NCI-H146 treated with DMSO at 0.1 percent for 48 hours (cell line): Measurements from ENCODE around the gene PPP2R5C.
"Not testable (repeated sequence)": the region's sequence is repeated elsewhere in the genome, so short reads cannot be mapped to it uniquely, and the experiment has no call there.

Experiments used
- DNase-seq: peaks from one replicate; lab custom pipeline; 2025; ENCODE audit not compliant: unreplicated experiment; lab: John Stamatoyannopoulos, UW

PPP2R5C gene

DNA sequence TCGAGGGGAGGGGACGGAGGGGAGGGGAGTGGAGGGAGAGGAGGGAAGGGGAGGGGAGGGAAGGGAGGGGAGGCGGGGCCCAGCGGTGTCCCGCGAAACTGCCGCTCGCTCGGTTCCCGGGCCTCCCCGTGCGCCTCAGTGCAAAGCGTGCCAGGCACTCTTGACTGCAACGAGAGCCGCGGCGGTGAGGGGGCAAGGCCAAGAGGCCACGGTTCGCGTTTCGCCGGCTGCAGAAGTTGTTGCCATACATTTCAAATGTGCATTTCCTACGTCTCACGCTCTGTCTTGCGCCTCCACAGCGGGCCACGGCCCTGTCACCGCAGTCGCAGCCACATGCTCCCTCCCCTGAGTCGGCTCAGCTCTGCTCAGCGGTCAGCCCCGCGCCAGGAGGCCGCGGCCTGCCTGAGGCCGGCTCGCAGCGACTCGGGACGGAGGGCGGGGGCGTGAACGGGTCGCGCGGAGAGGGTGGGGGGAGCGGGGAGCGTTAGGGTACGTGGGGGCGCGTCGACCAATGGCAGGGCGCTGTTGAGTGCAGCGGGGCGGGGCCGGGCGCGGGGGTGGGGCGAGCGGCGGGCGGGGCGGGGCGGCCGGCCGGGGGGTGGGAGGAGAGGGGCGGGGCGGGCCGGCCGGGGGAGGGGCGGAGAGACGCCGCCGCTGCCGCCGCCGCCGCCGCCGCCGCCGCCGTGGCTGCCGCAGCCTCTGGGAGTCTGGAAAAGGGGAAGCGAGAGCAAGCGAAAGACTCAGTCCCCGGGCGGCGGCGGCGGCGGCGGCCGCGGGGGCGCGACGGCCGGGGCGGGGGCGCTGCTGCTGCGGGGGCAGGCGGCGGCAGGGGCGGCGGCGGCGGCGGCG, at the start of gene PPP2R5C:
TSS of gene PPP2R5C (plus strand) at position 678 of the 849 bp plus-strand sequence. CDS start 185 bp downstream, outside the sequence.
- DNase-seq, result peak; percentile 34

DNA sequence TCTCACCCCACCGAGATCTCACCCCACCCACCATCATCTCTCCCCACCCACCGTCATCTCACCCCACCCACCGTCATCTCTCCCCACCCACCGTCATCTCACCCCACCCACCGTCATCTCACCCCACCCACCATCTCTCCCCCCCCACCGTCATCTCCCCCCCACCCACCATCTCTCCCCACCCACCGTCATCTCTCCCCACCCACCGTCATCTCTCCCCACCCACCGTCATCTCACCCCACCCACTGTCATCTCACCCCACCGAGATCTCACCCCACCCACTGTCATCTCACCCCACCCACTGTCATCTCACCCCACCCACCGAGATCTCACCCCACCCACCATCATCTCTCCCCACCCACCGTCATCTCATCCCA, 49.7 kb upstream of the PPP2R5C start:
- DNase-seq, result not testable (repeated sequence)

- DNase-seq, result not testable (repeated sequence)
Measured at GRCh38 chr14:101712341-101712740, 49.2 kb upstream of the PPP2R5C start.

GRCh38 chr14:101713091-101713490, 48.4 kb upstream of the PPP2R5C start:
- not testable (repeated sequence) for DNase-seq

DNA sequence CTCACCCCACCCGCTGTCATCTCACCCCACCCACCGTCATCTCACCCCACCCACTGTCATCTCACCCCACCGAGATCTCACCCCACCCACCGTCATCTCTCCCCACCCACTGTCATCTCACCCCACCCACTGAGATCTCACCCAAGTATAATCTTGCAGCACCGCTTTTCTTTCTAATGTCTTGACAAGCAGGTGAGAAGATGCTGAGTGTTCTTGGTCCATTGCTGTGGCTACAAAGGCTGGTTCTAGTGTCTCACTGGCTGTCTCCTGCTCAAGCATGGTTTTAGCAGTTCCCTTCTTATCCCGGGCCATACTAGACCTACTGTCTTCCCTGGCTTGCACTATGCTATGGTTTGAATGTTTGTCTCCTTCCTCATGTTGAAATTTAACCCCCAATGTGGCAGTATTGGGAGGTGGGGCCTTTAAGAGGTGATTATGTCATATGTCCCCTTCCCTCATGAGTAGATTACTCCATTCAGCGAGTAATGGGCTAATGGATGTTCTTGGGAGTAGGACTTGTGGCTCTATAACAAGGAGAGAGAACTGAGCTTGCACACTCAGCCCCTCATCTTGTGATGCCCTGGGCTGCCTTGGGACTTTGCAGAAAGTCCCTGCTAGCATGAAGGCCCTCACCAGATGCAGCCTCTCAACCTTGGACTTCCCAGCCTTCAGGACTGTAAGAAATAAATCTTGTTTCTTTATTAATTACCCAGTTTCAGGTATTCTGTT, 47.7 kb upstream of the PPP2R5C start:
- no peak for DNase-seq

GRCh38 chr14:101714394-101714793, 47.1 kb upstream of the PPP2R5C start:
- no peak for DNase-seq

GRCh38 chr14:101715210-101716076, 46.1 kb upstream of the PPP2R5C start:
- no peak for DNase-seq

DNA sequence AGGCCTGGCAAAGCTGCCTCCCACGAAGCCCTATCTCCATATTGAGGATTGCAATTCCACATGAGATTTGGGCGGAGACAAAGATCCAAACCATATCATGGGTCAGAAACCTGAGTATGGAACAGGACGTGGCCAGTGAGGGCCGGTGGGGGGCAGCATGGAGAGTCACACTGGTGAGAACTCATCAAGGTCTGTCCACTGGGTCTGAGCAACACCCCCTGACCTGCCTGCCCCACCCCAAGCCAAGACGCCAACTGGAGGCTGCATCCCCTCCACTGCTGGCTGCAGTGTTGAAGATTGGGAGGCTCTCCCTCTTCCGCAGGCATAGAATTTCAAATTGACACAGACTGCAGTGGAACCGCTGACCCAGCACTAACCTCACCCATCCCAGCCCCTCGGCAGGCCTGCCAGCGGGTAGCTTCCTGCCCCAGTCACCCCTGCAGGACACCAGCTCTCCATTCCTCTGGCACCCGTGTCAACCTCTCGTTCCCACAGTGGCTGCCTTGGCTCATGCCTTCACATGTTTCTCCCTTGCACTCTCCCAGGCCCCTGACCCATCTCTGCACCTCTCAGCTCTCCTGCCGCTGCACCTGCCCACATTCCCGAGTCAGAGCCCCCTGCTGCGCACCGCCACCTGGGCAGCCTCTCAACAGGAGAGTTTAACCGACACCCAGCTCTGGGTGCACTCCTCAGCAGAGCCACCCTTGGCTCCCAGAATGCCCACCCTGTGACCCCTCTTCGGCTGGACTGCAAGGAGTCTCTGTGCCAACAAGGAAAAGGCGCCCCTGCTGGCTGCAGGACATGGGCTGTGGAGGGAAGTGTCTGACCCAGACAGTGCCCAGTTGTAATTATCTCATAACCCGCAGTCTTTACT, 45.2 kb upstream of the PPP2R5C start:
- DNase-seq, result no peak

DNA sequence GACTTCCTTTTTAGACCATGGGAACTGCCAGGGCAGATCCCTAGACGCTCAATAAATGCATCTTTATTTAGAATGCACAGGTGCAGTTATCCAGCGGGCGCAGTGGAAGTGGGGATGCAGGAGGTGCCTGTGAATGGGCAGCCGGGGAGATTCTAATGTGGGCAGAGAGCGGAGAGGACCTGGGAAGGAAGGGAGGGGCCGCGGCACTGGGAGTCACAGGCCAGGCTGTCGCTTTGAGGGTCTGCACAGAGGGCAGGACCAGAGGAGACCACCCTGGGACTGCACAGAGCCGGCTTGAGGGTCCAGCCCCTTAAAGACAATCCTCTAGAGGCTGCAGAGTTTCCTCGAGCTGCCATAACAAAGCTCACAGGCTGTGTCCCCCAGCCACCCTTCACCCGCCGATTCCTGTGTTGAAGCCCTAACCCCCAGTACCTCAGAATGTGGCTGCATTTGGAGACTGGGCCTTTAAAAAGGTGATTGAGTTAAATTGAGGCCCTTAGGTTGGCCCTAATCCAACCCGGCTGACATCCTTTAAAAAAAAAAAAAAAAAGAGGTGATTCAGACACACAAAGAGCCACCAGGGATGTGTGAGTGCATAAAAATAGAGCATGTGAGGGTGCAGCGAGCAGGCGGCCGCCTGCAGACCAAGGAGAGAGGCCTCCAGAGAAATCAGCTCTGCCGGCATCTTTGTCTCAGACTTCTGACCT, 44.4 kb upstream of the PPP2R5C start:
- DNase-seq, result no peak

DNA sequence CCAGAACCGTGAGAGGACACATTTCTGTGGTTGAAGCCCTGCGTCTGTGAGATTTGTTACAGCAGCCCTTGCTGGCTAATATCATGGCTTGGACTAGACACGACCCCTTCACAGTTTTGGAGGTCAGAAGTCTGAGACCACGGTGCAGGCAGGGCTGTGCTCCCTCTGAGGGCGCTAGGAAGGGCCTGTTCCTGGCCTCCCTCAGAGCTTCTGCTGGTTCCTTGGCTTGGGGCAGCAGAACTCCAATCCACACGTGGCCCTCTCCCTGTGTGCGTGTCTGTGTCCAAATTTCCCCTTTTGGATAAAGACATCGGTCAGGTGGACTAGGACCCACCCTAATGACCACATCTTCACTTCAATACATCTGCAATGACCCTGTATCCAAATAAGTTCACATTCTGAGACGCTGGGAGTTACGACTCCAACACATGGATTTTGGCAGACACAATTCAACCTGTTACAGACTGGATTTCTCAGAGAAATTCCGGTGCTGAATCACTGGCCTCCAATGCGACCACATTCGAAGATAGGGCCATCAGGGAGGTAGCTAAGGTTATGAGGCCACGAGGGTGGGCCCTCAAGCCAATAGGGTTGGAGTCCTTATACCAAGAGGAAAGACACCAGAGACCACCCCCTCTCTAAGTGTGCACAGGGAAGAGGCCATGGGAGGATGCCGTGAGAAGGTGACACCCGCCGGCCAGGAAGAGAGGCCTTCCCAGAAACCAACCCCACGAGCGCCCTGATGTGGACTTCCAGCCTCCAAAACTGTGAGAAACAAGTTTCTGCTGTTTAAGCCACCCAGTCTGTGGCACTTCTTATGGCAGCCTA, 43.6 kb upstream of the PPP2R5C start:
- DNase-seq, result no peak

DNA sequence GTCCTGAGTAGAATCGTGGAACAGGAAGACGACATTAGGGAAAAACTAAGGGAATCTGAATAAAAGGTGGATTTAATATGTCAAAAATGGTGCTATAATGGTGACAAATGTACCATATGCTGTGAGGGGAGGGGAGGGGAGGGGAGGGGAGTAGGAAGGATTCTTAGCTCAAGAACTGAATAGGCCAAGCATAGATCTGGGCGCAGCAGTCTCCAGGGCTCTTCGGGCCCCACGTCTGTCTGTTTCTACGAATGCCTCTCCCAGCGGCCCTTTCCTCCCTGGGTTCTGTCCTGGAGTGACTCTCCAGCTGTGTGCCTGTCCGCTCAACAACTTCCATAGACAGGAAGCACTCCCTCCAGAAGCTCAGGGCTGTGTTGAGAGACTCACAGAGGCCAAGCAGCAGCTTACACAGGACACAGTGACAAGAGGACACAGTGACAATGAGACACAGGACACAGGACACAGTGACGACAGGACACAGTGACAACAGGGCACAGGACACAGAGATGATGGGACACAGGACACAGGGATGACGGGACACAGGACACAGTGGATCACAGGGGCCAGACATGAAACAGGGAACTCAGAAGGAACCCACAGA, 42.4 kb upstream of the PPP2R5C start:
- no peak for DNase-seq

- no peak for DNase-seq
Measured at GRCh38 chr14:101719708-101720107, 41.8 kb upstream of the PPP2R5C start.

GRCh38 chr14:101721111-101721510, 40.4 kb upstream of the PPP2R5C start:
- no peak for DNase-seq

DNA sequence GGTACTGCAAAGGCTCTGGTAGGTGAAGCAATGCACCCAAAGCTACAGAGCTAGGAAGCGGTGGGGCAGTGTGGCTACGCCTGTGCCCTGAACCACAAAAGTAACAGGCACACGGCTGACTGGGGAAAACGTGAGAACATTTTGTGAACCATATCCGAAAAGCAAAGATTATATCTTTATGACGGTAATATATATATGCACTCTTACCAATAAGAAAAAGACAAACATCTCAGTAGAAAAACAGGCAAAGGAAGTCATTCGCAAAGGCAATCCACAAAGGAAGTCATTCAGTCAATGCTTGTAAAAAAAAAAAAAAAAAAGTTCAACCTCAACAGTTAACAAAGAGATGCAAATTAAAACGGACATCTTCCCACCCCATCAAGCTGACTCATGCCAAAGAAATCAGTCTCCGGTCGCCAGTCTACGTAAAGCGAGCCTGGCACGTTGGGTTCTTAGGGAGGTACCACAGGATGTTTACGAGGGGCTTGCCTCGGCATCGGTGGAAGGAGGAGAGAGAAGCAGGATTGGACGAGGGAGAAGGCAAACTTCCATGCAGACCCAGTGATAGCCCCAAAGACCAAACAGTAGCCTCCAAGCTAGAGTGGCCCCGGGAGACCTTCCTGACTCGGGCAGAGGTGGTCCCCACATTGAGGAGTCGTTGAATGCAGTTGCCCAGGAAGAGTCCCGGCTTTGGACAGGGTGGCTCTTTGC, 39.4 kb upstream of the PPP2R5C start:
- DNase-seq, result no peak

- DNase-seq, result no peak
Measured at GRCh38 chr14:101723061-101723595, 38.4 kb upstream of the PPP2R5C start.

DNA sequence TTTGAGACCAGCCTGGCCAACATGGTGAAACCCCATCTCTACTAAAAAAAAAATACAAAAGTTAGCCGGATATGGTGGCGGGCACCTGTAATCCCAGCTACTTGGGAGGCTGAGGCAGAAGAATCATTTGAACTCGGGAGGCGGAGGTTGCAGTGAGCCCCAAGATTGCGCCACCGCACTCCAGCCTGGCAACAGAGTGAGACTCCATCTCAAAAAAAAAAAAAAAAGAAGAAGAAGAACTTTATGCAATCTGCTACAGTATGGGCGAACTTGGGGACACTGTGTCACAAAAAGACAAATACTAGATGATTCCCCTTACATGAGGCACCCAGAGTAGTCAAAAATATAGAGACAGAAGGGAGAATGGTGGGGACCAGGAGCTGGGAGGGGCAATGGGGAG, 35.9 kb upstream of the PPP2R5C start:
- not testable (repeated sequence) for DNase-seq

GRCh38 chr14:101726295-101726953, 35.1 kb upstream of the PPP2R5C start:
- DNase-seq, result no peak
